ENCODE results near the gene RFC3.

- TF ChIP-seq CTCF (conservative IDR thresholded peaks at IDR 0.05 in 1 of 2, IDR thresholded peaks at IDR 0.05 in 1 of 2; ENCODE audit: low read depth in 1 of 2, low read length in 2 of 2) (no peak), EZH2 (IDR thresholded peaks at IDR 0.05; ENCODE audit: low read length, missing control alignments) (no peak)
Observed at GRCh38 chr13:33828431-33829129, 10.6 kb downstream of the RFC3 start.

Measured in fibroblast of lung (primary cell).